ENCODE results near the gene DOHH.

DNA sequence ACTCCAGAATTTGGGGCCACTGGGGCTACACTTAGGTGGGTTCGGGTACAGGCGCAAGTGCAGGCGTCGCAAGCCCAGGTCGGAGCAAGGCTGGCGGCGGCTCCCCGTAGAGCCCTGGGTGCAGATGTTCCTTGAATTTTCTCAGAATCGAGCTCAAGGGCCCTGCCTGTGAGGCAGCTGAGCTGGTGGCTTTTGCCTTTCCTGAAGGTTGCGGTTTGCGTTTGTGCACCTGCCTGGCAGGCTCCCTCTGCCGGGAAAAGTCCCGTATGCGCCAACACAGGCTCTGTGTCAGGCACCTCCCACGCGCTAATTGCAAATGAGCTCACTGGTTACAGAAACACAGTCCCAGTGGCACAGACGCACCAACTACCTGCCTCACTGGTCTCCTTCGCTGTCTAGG lies 5.9 kb downstream of the DOHH start:
- no peak for TF ChIP-seq GATA2 (IDR thresholded peaks at IDR 0.05; ENCODE audit: low read depth, low read length)
- no peak for TF ChIP-seq GATA3 (IDR thresholded peaks at IDR 0.05; ENCODE audit: low read depth, low read length)

Measured in SH-SY5Y (cell line).